ENCODE measurements around the gene PCDHA10.
"Not testable (repeated sequence)": the region's sequence is repeated elsewhere in the genome, so short reads cannot be mapped to it uniquely, and the experiment has no call there.

DNA sequence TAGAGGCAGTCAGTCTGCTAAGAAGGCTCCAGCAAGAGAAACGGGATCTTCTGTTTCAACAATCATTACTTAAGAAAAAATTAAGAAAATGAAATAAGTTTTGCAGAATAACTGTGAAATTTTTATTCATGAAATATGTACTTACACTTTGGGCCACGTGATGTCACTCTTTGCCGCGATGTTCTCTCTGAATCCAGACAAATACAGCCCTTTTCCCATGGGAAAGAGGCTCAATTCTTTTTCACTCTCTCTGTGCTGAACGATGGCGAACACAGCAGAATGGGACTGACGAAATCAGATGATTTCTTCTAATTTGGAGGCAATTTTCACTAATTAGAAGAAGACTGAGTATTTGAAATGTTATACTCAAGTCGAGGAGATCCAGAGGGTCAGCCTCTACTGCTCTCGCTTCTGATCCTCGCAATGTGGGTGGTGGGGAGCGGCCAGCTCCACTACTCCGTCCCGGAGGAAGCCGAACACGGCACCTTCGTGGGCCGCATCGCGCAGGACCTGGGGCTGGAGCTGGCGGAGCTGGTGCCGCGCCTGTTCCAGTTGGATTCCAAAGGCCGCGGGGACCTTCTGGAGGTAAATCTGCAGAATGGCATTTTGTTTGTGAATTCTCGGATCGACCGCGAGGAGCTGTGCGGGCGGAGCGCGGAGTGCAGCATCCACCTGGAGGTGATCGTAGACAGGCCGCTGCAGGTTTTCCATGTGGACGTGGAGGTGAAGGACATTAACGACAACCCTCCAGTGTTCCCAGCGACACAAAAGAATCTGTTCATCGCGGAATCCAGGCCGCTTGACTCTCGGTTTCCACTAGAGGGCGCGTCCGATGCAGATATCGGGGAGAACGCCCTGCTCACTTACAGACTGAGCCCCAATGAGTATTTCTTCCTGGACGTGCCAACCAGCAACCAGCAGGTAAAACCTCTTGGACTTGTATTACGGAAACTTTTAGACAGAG is 7.3 kb upstream of the PCDHA10 start, which contains the start of gene PCDHA9:
- not testable (repeated sequence) for TF ChIP-seq CTCF, POLR2A (IDR thresholded peaks at IDR 0.05)

All from right lobe of liver (tissue), 4 donors.